GM13977 (cell line): ENCODE results near the gene RBM38.

ENCODE experiments used
- DNase-seq: peaks from one replicate; pipeline ENCODE4 v3.0.0; 2012; ENCODE audit warnings: low spot score
- in situ Hi-C: fragments of 300-500 bp; cut with MboI; formaldehyde crosslinking; loops from one replicate; pipeline ENCODE4 v1.12.0; 2022; ENCODE audit warnings: low sequenced_read_pairs, low pct_unique_long_range_greater_than_20kb, mixed read lengths, inconsistent platforms; ENCODE audit not compliant: unreplicated experiment
- TF ChIP-seq, protein P1 (sequence below): IDR thresholded peaks from 2 replicates; pipeline ENCODE4 v1.5.1; 2012; ENCODE audit warnings: mild to moderate bottlenecking, control low read depth; ENCODE audit not compliant: insufficient read depth; ENCODE audit errors: extremely low read depth, missing control alignments

The RBM38 gene

GRCh38 chr20:57420571-57421252 lies 29.5 kb downstream of the RBM38 start:
- in situ Hi-C loops = no loop called here
- TF ChIP-seq, protein P1, sequence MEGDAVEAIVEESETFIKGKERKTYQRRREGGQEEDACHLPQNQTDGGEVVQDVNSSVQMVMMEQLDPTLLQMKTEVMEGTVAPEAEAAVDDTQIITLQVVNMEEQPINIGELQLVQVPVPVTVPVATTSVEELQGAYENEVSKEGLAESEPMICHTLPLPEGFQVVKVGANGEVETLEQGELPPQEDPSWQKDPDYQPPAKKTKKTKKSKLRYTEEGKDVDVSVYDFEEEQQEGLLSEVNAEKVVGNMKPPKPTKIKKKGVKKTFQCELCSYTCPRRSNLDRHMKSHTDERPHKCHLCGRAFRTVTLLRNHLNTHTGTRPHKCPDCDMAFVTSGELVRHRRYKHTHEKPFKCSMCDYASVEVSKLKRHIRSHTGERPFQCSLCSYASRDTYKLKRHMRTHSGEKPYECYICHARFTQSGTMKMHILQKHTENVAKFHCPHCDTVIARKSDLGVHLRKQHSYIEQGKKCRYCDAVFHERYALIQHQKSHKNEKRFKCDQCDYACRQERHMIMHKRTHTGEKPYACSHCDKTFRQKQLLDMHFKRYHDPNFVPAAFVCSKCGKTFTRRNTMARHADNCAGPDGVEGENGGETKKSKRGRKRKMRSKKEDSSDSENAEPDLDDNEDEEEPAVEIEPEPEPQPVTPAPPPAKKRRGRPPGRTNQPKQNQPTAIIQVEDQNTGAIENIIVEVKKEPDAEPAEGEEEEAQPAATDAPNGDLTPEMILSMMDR = no peak
- DNase-seq = no peak

GRCh38 chr20:57421253-57422220 lies 30.3 kb downstream of the RBM38 start:
- TF ChIP-seq, protein P1 = no peak
- in situ Hi-C loops = no loop called here

DNA sequence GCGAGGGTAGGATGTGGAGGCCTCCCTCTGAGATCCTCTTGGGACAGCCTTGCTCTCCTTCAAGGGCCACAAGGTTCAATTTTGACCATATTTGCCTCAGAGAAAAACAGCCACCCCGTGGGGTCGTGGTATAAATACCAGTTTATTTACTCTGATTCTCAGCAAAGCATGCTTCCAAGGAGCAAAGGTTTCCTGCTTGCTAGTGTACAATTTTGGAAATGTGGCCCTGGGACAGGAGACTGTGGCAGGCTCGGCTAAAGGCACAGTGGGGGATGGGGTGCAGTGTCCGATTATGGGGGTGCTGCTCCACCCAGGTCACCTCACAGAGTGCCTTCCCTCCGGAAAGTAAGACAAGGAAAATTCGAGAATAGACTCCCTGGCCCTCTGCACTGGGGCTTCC lies 31.1 kb downstream of the RBM38 start:
- no peak for DNase-seq
- in situ Hi-C loops = no loop called here
- TF ChIP-seq, protein P1 = no peak

More at GRCh38 chr20:57421253-57422220, 30.3 kb downstream of the RBM38 start:
- no peak for DNase-seq

DNA sequence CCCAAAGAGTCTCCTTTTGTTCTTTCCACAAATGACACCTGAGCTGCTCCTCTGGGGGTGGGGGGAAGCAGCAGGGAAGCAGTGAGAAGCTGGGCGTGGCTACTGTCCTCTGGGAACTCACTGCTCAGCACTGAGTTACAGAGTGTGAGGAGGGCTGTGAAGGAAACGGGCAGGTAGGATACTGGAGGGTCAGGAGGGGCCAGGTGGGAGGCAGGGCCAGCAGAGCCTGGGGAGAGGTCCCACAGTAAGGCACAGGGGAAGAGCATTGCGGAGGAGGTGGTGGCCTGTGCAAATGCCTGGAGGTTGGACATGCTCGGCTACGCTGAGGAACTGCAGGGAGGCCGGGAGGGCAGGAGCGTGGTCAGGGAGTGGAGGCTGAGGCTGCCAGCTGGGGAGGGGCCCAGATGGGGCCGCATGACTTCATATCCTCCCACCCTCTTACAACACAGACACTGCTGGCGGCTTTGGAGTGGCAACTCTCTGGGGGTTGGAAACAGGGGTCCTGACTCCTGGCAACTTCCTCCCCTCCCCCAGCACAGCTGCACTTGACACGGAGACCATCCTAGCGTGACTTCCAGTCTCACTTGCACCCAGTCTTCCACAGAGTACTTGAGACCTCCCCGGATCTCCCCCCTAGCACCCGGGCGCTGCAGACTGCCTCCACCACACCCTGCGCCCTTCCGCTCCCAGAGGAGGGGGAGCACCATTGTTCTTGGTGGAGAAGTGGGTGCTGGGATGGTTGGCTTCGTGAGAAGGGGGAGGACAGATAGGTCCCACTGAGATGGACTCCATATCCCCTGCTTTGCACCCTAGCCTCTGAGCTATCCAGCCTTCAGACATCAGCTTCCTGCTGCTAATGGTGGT lies 34.2 kb downstream of the RBM38 start:
- in situ Hi-C loops = no loop called here
- DNase-seq = no peak
- TF ChIP-seq, protein P1 = no peak

DNA sequence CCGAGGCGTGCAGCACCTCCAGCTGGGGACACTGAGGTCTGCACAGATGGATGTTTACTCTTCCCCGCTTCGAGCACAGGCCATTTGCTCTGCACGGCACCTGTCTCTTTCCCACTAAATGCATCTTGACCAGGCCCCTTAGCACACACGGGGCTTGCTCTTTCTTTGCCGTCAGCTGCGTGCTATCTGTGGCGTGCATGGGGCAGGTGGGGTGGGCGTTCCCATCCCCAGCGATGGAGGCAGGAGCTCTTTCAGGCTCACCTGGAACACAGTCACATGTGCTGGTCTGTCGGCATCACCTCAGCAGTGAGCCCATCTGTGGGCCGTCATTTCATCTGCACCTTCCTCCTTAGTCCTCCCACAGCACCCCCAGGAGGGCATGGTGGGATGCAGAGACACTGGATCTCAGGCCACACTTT lies 35.1 kb downstream of the RBM38 start:
- TF ChIP-seq, protein P1 = no peak
- in situ Hi-C loops = no loop called here
- no peak for DNase-seq

- in situ Hi-C loops = no loop called here
- TF ChIP-seq, protein P1 = no peak
Measured at GRCh38 chr20:57426831-57427230, 35.6 kb downstream of the RBM38 start.

More at GRCh38 chr20:57426831-57427230, 35.6 kb downstream of the RBM38 start:
- no peak for DNase-seq
